HG03354 (cell line): ENCODE data around the gene GLRA3.
"Not testable (repeated sequence)": the region's sequence is repeated elsewhere in the genome, so short reads cannot be mapped to it uniquely, and the experiment has no call there.

ENCODE experiments used
- ATAC-seq: cut with Tn5 transposase; IDR thresholded peaks from one replicate; pipeline ENCODE4 v1.9.1; 2021; ENCODE audit warnings: mild to moderate bottlenecking; ENCODE audit not compliant: unreplicated experiment, poor library complexity, severe bottlenecking

GLRA3 gene

GRCh38 chr4:174828845-174829701 is at the start of gene GLRA3:
GLRA3 (minus strand) TSS chr4:174829247; CDS start chr4:174828811, 436 bp downstream.
- ATAC-seq, result peak; percentile 84

GRCh38 chr4:174874898-174875297 is 45.9 kb upstream of the GLRA3 start:
- ATAC-seq, result no peak

DNA sequence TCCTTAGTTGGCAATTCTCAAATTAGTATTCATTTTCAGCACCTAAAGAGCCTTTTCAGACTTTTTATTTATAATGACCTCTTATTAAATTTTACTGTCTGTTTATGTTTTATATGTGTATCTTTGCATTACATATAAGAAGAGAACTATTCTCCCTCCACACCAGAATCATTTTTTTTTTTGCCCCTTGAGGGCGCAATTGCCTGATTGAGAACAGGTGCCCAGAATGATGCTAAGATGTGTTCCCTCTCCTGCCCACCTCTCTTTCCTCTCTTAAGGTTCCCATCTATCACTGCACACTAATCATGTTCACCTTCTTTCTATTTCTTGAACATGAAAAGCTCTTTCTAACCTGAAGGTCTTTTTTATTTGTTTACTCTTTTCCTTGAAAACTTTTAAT is 44.9 kb upstream of the GLRA3 start:
- no peak for ATAC-seq

DNA sequence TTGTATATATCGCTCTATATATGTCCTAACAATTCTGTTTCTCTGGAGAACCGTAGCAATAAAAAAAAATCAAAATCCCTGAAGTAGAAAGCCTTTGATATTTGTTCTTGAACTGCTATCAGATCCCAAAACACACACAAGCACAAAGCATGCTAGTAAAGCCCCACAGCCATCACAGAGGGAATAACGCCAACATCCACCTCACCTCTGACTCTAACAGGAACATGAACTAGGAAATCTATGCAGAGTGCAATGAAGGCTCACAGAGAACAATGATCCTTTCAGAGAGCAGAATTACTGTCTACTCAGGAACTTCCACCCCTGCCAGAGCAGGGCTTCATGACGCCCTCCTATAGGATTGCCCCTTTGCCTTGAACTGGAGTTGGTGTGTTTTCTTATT is 44.1 kb upstream of the GLRA3 start:
- ATAC-seq, result not testable (repeated sequence)

DNA sequence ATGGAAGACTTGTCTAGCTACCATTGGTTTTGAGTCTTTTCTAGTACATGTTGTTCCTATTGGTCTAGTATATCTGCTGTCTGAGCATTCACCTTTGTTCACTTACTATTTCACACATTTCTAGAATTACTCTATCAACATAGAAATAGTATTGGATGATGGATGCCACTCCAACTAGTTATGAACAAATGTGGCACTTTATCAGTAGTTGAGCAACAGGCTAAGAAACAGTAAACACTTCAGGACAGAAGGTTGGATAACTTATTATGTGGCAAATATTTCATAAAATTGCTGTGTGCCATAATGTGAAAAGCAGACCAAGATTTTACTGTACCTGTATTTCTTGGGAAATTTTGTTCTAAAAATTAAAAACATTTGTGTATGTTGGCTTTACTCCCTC is 42.4 kb upstream of the GLRA3 start:
- no peak for ATAC-seq

DNA sequence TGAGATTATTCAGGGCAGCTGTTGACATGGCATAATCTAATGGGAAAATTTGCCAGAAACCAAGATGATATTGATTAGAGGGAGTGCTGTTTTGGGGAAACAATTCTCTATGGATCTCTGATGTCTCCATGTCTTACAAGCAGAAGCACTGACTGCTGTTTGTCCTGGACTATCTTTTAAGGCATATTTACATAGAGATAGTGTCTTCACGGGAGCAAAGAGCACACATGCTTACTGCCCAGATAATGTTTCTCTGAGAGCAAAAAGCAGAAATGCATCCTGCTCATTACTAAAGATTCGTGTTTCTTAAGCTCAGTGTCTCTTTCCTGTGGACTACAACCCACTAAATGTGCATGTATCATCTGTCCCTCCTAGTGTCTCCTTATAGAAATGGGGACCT is 41.3 kb upstream of the GLRA3 start:
- ATAC-seq, result no peak

GRCh38 chr4:174869339-174869738 is 40.3 kb upstream of the GLRA3 start:
- ATAC-seq, result no peak

GRCh38 chr4:174867903-174868302 is 38.9 kb upstream of the GLRA3 start:
- no peak for ATAC-seq

- ATAC-seq, result no peak
These were observed 36.5 kb upstream of the GLRA3 start for GRCh38 chr4:174865418-174865985.

DNA sequence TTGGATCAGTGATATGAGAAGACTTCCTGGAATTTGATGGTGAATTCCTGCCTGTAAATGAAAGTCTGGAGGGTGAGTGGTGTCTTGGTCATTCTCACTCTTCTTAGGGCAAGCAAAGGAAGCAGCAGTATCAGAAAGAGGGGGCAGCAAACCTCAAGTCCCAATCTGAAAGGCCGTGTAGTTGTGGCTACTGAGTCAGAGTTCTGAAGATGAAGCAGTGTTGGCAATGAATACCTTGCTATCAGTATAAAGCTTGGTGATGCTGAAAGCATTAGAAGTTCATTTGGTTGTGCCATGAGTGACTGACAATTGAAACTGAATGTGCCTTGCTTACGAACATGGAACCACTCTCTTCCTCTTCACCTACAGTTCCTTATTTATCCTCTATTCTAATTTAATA is 35.0 kb upstream of the GLRA3 start:
- ATAC-seq, result no peak

DNA sequence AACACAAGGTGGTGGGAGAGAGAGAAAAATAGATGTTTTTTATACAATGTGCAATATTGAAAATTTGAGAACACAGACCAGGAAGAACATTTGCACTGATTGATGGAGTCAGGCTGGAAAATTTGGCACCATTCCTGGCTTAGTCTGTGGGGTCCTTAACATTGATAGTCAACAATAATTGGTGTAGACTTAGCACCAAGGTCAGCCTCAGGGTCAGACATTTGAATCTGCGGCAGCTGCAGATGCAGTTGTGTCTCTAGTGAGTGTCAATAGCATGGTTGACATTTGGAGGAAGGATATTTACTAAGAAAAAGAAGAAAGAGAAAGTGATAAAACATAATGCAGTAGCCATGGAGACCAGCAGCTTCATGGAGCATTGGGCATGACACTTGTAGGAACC is 31.5 kb upstream of the GLRA3 start:
- ATAC-seq, result no peak

GRCh38 chr4:174859904-174860303 is 30.9 kb upstream of the GLRA3 start:
- no peak for ATAC-seq

DNA sequence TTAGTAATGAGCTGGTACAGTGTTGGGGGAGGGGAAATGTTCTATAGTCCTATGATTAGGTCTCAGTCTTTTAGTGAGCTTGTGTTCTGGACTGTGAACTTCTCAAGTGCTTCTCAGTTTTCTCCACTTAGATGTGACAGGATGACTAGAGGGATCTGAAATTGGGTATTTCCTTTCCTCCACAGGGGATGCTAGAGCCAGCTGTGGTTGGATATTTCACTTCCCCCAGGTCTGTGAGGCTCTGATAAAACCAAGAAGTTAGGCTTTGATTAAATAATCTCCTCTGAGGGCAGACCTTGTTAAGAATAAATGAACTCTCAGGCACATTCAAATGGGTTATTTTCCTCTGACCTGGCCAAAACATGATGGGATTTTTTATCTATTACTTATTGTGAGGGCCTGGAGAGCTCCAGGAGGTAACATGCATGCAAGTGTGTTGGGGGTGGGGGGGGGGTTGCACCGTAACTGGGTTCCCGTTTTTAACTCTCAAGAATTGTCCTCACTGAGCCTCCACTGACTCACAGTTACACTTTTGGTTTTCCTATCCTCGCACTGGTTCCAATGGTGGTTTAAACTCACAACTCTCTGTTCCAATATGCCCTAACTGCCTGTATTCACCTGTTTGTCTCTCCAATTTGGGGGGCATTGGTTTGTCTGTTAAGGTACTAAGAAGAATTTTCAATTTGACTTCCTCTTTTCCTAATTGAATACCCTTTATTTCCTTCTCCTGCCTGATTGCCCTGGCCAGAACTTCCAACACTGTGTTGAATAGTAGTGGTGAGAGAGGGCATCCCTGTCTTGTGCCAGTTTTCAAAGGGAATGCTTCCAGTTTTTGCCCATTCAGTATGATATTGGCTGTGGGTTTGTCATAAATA is 28.1 kb upstream of the GLRA3 start:
- ATAC-seq, result no peak

DNA sequence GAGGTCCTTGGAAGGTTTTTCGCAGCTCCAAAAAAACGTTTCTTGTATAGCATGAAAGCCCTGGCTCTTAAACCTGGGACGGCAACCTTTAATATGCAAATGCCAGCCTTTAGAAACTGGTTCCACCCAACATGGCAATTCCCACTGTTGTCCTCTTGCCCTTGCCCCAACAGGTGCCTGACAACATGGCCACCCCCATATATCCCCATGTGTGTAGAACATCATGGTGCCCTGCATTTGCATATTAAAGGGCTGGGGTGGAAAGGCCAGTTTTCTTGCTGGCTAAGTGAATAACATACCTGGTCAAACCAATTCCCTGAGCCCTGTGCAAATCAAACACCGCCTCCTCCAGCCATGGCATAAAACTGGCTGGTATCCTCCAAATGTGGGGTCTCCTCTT is 26.0 kb upstream of the GLRA3 start:
- no peak for ATAC-seq

DNA sequence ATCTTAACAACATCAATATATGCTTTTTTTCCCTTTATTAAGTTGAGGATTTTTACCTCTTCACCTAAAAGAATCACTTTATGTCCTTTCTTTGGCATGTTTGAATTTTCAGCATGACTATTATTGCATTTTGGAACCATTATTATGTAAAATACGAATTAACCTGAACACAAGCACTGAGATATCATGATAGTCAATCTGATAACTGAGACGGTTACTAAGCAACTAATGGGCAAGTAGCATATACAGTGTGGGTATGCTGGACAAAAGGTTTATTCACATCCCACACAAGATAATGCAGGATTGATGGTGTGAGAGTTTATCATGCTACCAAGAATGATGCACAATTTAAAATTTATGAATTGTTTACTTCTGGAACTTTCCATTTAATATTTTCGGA is 24.6 kb upstream of the GLRA3 start:
- no peak for ATAC-seq

DNA sequence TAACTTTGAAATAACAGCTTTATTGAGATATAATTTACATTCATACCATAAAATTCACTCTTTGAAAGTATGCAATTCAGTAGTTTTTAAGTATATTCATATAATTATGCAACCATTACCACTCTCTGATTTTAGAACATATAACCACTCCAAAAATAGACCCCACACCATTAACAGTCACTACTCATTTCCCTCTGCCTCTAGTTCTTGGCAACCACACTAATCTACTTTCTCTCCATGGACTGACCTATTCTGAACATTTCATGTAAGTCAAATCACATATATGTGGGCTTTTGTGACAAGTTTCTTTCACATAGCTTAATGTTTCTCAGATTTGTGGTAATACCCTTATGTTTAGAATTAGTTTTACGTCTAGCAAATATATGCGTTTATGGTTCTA is 19.5 kb upstream of the GLRA3 start:
- ATAC-seq, result no peak

DNA sequence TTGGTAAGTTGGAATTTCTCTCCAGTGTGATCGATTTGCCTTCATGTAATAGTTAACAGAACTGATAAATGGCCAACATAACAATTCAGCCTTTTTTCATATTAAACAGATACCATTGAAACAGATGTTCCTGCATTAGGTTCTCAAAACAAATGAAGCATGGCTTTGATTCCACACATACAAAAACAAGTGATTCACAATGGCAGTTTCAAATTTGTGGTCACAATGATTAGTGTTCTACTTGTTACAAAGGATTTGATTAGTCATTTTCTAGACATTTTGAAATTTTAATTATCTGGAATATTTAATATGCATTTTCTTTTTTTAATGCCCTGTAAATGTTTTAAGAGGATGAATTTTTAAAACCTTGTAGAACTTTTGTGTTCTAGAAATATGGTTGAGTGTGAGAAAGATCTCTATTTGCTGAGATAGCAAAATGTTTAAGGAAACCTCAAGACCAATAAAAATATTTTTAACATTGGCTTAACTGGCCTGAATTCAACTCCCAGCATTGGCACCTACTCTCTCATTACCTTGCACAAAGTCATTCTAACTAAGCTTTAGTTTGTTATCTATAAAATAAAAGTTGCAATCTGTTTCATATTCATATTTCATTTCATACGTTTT is 18.9 kb upstream of the GLRA3 start:
- ATAC-seq, result no peak

DNA sequence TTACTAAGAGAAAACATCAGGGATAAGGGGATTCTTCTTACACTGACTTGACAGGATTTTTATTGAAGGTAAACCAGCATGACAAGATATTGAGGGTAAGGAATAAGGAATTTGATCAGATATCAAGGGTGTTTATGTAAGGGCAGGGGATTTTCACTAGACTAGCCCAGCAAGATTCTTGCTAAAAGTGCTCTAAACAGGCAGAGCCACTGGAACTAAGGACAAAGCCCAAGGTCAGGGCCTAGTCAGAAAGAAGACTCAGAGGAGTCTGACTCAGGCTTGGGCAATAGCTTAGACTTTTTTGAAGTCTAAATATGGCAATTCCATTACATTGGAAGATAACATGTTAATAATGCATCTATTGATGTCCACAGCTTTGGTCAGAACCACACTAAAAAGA is 6.5 kb upstream of the GLRA3 start:
- ATAC-seq, result no peak

GRCh38 chr4:174834477-174834876 is 5.4 kb upstream of the GLRA3 start:
- ATAC-seq, result no peak

DNA sequence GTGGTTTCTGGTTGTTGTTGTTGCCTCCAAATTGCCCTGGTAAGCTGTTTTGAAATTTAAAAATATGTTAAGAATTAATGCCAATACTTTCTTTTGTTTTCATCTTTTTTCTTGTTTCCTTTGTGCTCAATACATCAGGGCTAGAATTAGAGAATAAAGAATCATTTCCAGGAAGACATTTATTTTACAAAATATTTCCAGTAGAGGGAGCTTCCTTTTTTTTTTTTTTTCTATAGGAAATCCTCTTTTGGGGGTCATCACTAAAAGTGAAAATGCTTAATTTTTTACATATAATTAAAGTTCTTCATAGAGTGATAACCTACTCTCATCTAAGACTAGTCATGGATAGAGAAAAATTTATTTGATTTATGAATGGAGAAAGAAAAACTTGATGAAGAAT is 2.4 kb downstream of the GLRA3 start:
- no peak for ATAC-seq
